GM21526 (cell line): ENCODE results near the gene MGME1.
A peak's percentile ranks its signal among the peaks of the same experiment; 100 is the strongest.
"Not testable (repeated sequence)": the region's sequence is repeated elsewhere in the genome, so short reads cannot be mapped to it uniquely, and the experiment has no call there.

Source experiments
- ATAC-seq: cut with Tn5 transposase; IDR thresholded peaks from one replicate; pipeline ENCODE4 v1.9.1; 2021; ENCODE audit warnings: moderate library complexity; ENCODE audit not compliant: unreplicated experiment, low FRiP score

Gene MGME1

GRCh38 chr20:18014411-18014810, 45.6 kb downstream of the MGME1 start:
- ATAC-seq: no peak

GRCh38 chr20:18016772-18017171, 48.0 kb downstream of the MGME1 start:
- ATAC-seq: no peak

DNA sequence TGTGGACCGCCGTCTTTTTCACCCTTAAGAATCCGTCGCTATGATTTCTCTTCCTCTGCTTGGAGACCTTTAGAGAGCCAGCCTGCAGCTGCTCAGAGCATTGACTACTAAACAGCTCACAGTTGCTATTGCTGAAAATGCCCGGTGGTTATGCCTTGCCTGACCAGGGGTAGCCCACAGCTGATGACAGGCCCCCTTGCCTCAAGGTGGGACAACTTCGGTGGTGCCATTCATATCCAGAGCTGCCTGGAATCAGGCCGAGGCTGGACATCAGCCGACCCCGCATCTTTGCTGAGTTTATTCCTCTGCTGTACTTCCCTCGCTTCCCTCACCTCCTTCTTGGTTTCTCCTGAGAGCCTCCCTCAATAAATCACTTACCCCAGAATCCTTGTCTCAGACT, 49.3 kb downstream of the MGME1 start:
- no peak for ATAC-seq

GRCh38 chr20:18019068-18019467, 50.2 kb downstream of the MGME1 start:
- ATAC-seq: peak; percentile 77

DNA sequence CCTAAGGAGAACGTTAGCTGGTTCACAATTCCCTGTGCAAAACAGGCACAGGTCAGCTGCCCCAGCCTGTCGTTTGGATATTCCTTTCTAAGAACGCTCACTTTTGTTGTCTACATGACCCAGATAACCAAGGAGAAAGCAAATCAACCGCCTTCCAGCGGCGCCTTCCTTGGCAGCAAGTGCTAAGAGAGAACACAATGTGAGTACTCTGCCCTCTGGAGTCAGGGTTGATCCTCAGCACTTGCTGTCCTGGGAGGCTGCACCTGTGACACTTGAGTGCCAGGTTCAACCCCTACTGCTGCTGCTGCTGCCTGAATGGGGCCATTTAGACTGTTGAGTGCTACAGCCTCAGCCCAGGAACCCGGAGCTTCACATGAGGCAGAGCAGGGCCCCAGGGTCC, 52.1 kb downstream of the MGME1 start:
- ATAC-seq: no peak

DNA sequence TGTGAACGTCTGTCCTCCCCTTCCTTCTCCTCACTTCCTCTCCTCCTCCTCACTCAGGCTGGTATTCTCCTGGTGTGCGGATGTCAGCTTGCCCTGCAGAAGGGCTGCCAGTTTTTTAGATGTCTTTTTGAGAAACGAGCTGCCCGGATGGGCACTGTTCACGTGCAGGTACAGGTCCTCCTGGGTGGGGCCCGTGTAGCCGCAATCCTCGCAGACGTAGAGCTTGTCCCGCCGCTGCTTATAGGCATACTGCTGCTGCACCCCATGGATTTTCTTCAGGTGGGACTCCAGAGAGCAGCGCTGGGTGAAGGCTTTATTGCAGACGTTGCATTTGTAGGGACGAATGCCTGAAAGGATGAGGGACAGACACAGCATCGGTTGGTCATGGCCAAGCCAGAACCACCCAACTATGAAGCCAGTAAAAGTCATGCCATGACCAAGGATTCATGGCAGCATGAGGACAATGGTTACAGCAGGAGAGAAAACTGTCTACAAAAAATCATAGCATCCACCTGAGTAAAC, 55.8 kb downstream of the MGME1 start:
- no peak for ATAC-seq

DNA sequence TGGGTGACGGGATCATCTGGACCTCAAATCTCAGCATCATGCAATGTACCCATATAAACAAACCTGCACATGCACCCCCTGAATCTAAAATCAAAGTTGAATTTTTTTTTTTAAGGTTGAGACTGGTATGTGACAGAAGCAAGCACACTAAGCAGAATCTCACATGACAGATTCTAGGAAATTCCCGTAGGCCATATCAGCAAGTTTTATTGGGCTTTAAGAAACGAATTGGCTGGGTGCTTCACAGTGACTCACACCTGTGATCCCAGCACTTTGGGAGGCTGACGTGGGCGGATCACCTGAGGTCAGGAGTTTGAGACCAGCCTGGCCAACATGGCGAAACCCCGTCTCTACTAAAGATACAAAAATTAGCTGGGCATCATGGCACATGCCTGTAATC, 58.2 kb downstream of the MGME1 start:
- ATAC-seq: not testable (repeated sequence)

- no peak for ATAC-seq
Observed at GRCh38 chr20:18030020-18030419, 61.2 kb downstream of the MGME1 start.

GRCh38 chr20:18031050-18031449, 62.2 kb downstream of the MGME1 start:
- ATAC-seq: no peak

- no peak for ATAC-seq
Observed at GRCh38 chr20:18031888-18032509, 63.2 kb downstream of the MGME1 start.

DNA sequence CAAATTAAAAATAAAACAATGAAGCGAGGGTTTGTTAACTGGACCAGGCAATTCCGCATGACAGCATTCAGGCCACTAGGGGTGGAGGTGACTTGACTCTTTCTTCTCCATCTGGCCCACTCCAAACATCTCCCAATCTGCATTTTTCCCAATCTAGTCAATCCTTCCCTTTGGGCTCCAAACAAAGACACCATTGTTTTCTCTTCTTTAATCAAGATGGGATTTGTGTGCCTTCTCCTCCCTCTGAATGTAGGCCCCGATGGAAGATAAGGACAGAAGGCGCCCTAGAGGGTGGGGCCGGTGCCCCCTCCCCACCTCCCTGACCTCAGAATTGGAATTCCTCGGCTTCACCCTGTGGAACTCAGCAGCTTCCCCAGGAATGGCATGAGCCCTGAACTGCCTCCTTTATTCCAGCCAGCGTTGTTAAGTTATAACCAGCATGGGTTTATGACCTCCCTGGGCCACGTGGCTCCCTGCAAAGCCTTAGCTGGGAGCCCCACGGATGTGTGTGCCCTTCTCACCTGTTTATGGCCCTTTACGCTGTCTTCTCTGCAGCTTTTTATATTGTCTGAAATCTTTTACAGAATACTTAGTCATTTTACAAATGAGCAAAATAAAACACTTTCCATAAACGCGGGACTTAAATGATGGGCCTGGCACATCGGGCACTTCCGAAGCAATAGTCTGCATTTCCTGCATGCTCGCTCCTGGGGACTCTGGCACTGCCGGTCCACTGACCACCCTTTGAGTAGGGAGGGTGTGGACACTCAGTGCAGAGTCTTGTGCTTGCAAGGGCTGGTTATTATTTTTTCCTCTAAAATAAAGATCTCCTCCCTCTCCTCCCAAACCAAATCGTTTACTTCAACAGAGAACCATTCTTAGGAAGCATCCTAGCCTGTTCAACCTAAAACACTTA, 64.4 kb downstream of the MGME1 start:
- no peak for ATAC-seq

DNA sequence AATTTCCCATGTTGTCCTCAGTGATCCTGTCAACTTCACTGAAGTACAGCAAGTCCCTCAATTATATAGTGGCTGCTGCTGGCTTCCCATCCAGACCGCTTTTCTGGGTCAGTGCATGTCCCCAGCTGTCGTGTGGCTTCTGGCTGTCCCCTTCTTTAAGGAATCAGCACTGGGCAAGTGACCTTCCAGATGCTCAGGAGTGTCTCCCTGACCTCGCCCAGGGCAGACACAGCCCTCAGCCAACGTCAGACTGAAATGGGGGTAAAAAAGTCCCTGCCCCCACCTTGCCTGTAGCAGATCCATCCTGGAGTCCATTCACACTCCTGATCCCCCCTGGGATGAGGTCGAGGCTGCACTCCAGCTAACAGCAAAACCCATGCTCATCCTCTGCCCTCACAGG, 65.2 kb downstream of the MGME1 start:
- ATAC-seq: no peak

- ATAC-seq: no peak
Observed at GRCh38 chr20:18039063-18039462, 70.2 kb downstream of the MGME1 start.
